ENCODE measurements around the gene CNOT8.

CNOT8 gene

DNA sequence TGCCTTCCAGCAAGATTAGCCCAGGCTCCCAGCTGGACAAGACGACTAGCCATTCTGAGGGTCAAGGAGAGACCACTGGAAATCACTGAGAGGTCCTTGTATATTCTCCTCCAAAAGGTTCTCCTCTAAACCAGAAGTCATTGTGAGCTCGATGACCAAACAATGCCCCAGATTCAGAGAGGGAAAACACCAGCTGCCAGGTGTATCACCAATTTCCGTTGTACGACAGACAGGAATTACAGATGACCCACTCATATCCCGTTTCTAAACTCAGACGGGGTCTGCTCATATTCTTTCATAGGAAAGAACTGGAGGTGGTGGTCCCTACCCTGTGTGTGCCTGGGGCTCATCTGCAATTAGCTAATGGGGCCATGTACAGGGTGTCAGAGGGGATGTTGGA is 22.2 kb upstream of the CNOT8 start:
- Histone ChIP-seq H3K36me3 (peaks cover 15 to 42% (median 18%) of the 10 kb centered on the region in 3 donors), H3K27me3 (no peaks in the 10 kb centered on the region), H3K4me1 (peaks cover 0 to 22% (median 13%) of the 10 kb centered on the region in 4 donors), H3K27ac (peak overlapping the region; percentile 74 to 79), H3K9me3 (no peaks in the 10 kb centered on the region), H3K4me3 (no peak overlapping the region)
- TF ChIP-seq, protein P1, sequence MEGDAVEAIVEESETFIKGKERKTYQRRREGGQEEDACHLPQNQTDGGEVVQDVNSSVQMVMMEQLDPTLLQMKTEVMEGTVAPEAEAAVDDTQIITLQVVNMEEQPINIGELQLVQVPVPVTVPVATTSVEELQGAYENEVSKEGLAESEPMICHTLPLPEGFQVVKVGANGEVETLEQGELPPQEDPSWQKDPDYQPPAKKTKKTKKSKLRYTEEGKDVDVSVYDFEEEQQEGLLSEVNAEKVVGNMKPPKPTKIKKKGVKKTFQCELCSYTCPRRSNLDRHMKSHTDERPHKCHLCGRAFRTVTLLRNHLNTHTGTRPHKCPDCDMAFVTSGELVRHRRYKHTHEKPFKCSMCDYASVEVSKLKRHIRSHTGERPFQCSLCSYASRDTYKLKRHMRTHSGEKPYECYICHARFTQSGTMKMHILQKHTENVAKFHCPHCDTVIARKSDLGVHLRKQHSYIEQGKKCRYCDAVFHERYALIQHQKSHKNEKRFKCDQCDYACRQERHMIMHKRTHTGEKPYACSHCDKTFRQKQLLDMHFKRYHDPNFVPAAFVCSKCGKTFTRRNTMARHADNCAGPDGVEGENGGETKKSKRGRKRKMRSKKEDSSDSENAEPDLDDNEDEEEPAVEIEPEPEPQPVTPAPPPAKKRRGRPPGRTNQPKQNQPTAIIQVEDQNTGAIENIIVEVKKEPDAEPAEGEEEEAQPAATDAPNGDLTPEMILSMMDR (IDR thresholded peaks at IDR 0.05): no peak
- DNase-seq: no peak
- intact Hi-C loops (cut with DNase I; ENCODE audit: low total_unique reads): no loop called here

DNA sequence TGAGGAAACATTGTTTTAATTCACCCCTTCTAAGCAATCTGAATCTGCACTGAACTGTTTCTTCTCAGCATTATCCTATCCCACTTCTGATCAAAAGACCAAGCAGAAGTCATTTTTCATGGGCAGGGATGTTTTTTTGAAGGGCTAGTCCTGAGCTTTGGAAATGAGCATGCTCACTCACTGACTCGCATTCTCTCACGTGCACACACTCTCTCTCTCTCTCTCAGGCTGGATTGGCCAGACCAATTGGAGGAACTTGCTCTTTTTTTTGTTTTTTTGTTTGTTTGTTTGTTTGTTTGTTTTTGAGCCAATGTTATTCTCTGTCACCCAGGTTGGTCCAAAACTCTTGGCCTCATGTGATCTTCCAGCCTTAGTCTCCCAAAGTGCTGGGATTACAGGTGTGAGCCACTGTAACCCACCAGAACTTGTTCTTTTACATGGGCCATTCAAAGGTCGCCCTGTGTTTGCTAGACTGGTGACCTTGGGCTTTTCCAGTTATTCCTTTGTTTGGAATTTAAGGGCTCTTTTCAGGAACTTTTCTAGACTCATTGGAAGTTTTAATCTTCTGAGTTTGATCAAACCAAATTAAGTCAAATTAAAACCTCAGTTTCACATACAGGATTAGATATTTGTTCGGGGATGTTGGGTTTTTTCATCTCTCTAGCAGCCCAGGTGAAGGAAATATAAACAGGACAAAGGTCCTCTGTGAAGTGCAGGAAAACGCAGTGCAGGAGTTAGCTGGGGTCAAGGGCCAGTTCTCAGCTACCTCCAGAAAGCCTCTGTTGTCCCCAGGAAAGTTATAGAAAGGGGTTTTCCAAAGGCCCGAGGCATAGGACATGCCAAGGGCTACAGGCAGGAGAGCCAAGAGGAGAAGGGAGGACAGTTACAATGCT is 21.2 kb upstream of the CNOT8 start:
- no peak overlapping the region for H3K4me3 ChIP-seq
- H3K36me3 ChIP-seq: peaks cover 12 to 38% (median 12%) of the 10 kb centered on the region in 3 donors
- no peaks in the 10 kb centered on the region for H3K27me3 ChIP-seq
- H3K4me1 ChIP-seq: peaks cover 0 to 22% (median 13%) of the 10 kb centered on the region in 4 donors
- TF ChIP-seq, protein P1 (IDR thresholded peaks at IDR 0.05): no peak
- H3K9me3 ChIP-seq: no peaks in the 10 kb centered on the region
- peak overlapping the region in 1 of 2 donors; percentile 74 for H3K27ac ChIP-seq
- intact Hi-C loops (cut with DNase I; ENCODE audit: low total_unique reads): no loop called here
- DNase-seq: peak in 1 of 2 donors; percentile 23

DNA sequence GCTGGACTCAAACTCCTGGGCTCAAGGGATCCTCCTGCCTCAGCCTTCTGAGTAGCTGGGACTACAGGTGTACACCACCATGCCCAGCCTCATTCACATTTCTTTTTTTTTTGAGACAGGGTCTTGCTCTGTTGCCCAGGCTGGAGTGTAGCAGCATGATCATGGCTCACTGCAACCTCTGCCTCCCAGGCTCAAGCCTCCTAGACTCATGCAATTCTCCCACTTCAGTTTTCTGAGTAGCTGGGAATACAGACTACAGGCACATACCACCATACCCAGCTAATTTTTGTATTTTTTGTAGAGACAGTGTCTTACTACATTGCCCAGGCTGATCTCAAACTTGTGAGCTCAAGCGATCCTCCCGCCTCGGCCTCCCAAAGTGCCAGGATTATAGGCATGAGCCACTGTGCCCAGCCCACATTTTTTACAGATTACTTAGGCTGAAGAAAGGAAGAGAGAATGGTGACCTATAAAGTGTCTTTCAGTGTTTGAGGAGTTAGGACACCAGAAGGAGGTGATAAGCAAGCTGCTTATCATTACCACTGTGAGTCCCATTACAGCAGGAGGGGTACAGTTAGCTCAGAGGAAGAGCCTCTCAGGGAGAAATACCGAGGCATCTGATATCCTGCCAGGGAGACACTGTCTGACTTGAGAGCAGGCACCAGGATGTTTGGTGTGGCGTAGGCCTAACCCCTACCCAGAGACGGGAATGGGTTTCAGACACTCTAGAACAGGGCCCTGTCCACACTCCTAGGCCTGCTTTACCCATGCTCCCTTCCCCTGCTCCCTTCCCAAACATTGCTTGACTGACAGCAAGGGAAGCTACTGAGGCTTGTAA is 17.8 kb upstream of the CNOT8 start:
- H3K4me3 ChIP-seq: no peak overlapping the region
- peaks cover 12 to 34% (median 12%) of the 10 kb centered on the region in 3 donors for H3K36me3 ChIP-seq
- H3K4me1 ChIP-seq: peaks cover 0 to 23% (median 7%) of the 10 kb centered on the region in 4 donors
- no peak for DNase-seq
- TF ChIP-seq, protein P1 (IDR thresholded peaks at IDR 0.05): no peak
- no peaks in the 10 kb centered on the region for H3K9me3 ChIP-seq
- H3K27ac ChIP-seq: no peak overlapping the region
- intact Hi-C loops (cut with DNase I; ENCODE audit: low total_unique reads): no loop called here
- no peaks in the 10 kb centered on the region for H3K27me3 ChIP-seq

DNA sequence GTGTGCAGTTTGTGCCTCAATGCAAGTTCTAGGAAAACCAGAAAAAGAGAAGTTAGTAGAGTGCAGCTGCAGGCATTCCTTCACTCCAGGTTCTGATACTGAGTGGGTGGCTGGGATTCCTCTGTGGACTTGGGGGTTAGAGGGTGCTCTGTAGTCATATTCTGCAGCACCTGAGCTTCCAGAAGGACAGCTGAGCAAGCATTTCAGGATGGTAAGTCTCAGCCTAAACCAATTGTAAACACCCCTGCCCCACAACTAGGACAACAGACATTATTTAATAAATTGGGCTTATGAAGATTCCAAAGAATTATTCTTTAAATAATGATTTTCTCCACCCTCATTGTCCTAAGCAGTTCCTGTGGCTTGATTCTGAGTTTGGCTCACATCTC is 17.2 kb upstream of the CNOT8 start:
- TF ChIP-seq, protein P1 (IDR thresholded peaks at IDR 0.05): no peak
- Histone ChIP-seq H3K27me3 (no peaks in the 10 kb centered on the region), H3K36me3 (peaks cover 12 to 34% (median 12%) of the 10 kb centered on the region in 3 donors), H3K4me3 (no peak overlapping the region), H3K4me1 (peaks cover 0 to 23% (median 8%) of the 10 kb centered on the region in 4 donors), H3K27ac (no peak overlapping the region), H3K9me3 (no peaks in the 10 kb centered on the region)
- no peak for DNase-seq
- intact Hi-C loops (cut with DNase I; ENCODE audit: low total_unique reads): no loop called here

DNA sequence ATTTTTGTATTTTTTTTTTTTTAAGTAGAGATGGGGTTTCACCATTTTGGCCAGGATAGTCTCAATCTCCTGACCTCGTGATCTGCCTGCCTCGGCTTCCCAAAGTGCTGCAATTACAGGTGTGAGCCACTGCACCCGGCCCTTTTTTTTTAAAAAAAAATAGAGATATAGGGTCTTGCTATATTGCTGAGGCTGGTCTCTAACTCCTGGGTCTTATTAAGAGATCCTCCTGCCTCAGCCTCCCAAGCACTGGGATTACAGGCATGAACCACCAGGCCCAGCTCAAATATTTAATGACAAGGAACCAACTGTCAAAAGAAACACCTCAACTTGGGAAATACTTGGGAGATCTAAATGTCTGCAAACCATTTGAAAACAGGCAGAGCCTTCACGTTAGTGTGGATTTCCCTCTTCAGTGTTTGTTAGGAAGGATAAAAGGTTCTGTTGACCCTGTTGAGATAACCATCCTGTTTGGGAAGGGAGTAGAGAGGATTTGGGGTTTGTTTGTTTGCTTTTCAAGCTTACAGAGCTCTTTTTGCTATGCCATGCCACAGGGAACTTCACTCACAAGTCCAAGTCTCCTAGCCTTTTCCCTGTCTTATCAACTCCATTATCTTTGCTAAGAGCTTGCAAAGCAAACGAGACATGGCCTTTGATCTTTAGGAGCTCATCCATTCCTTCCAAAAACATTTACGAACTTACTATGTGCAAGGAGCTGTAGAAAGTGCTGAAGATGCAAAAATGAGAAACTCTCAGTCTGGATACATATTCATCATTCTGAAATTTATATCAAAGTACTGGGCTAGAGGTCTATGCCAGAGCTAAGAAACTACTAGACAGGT is 15.5 kb upstream of the CNOT8 start:
- Histone ChIP-seq H3K27me3 (no peaks in the 10 kb centered on the region), H3K9me3 (no peaks in the 10 kb centered on the region), H3K36me3 (peaks cover 7 to 21% (median 8%) of the 10 kb centered on the region in 3 donors), H3K27ac (no peak overlapping the region), H3K4me1 (peaks cover 0 to 35% (median 9%) of the 10 kb centered on the region in 4 donors), H3K4me3 (no peak overlapping the region)
- TF ChIP-seq, protein P1 (IDR thresholded peaks at IDR 0.05): no peak
- peak in 1 of 2 donors; percentile 2 for DNase-seq
- intact Hi-C loops (cut with DNase I; ENCODE audit: low total_unique reads): no loop called here

All from tibial artery (tissue), 4 donors.